Endodermal cell (in vitro differentiated cells): ENCODE data around the gene KLHL40. TPM values are rescaled to one million over a fixed set of nuclear protein-coding genes. Genes with fewer than 3 reads are reported as not detected.

Experiments
- DNase-seq: peaks from one replicate; pipeline ENCODE4 v3.0.0-alpha.2; 2017
- H3K27ac ChIP-seq: 2 replicates; pipeline ENCODE4 v1.5.1; 2013; ENCODE audit warnings: mild to moderate bottlenecking, low read depth, low read length, moderate library complexity
- H3K27me3 ChIP-seq: 2 replicates; pipeline ENCODE4 v1.6.1; 2013; ENCODE audit warnings: mild to moderate bottlenecking, low read length, moderate library complexity; ENCODE audit not compliant: insufficient read depth, control insufficient read depth, poor library complexity, severe bottlenecking
- H3K36me3 ChIP-seq: 2 replicates; pipeline ENCODE4 v1.7.0; 2013; ENCODE audit warnings: mild to moderate bottlenecking, low read length, moderate library complexity; ENCODE audit not compliant: control insufficient read depth, insufficient read depth
- H3K4me1 ChIP-seq: one replicate; pipeline ENCODE4 v1.7.0; 2013; ENCODE audit warnings: low read length; ENCODE audit not compliant: control insufficient read depth, insufficient read depth
- H3K4me3 ChIP-seq: 2 replicates; pipeline ENCODE4 v1.5.1; 2013; ENCODE audit warnings: mild to moderate bottlenecking, low read length, moderate library complexity
- H3K9ac ChIP-seq: 2 replicates; pipeline ENCODE4 v1.6.1; 2013; ENCODE audit warnings: mild to moderate bottlenecking, low read length, moderate library complexity; ENCODE audit not compliant: poor library complexity, severe bottlenecking; ENCODE audit errors: extremely low read depth
- H3K9me3 ChIP-seq: 2 replicates; pipeline ENCODE4 v1.6.1; 2013; ENCODE audit warnings: mild to moderate bottlenecking, low read length, moderate library complexity; ENCODE audit not compliant: control insufficient read depth
- H3K27ac Mint-ChIP-seq: 2 replicates; pipeline ENCODE4 v1.8.0; 2020; ENCODE audit warnings: mixed read lengths
- H3K27me3 Mint-ChIP-seq: 2 replicates; pipeline ENCODE4 v1.8.0; 2021; ENCODE audit warnings: mild to moderate bottlenecking, mixed read lengths; ENCODE audit not compliant: insufficient read depth
- H3K36me3 Mint-ChIP-seq: 2 replicates; pipeline ENCODE4 v1.8.0; 2020; ENCODE audit warnings: low read depth, mixed read lengths
- H3K4me1 Mint-ChIP-seq: 2 replicates; pipeline ENCODE4 v1.8.0; 2020; ENCODE audit warnings: mixed read lengths
- H3K4me3 Mint-ChIP-seq: 2 replicates; pipeline ENCODE4 v1.8.0; 2020; ENCODE audit warnings: mild to moderate bottlenecking, moderate library complexity, mixed read lengths
- H3K9me3 Mint-ChIP-seq: 2 replicates; pipeline ENCODE4 v1.8.0; 2020; ENCODE audit warnings: mild to moderate bottlenecking, mixed read lengths
- WGBS, 2 experiments: methylation state at CpG; one replicate each; pipeline versions ENCODE4 v1.1.5 to v1.1.7; 2013; ENCODE audit warnings: missing lambda C conversion rate in 2 of 2, mixed read lengths in 1 of 2; ENCODE audit not compliant: insufficient coverage in 1 of 2, insufficient read length in 1 of 2; 5-methylcytosine and 5-hydroxymethylcytosine counted together
- total RNA-seq, 2 donors: library from RNA; stranded (reverse); fragmentation: NEBNext Ultra II Directional in 1 of 2; extraction: Animal tissue kit (Norgen Biotek cat#: 25700) in 1 of 2; gene quantifications; 2 replicates in 1 of 2; 3 replicates in 1 of 2; pipeline ENCODE4 v1.2.1, GENCODE V29; 2021
- TF ChIP-seq, protein P1 (sequence below): fragments of 200-600 bp; sonication (generic); conservative IDR thresholded peaks from 2 replicates; pipeline ENCODE4 v1.5.0; 2021; ENCODE audit warnings: antibody characterized with exemption, mild to moderate bottlenecking

Gene KLHL40
- total RNA-seq, 2 donors from 2014 or later: not detected

DNA sequence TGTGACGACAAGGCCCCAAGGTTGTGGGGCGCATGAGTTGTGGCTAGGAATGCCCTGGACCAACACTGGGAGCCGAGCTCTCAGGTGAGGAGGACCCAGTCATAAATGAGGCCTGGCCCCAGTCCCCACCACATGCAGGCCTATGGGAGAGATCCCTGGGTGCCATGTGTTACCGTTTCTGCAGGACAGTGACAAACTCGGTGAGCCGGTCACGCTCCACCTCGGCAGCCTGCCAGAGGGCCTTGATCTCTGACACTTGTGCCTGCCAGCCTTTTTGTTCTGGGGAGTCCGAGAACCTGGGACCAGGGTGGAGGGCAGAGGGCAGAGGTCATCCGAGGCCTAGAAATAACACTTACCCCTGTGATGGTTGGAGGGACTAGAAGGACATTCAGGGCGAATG lies 45.0 kb downstream of the KLHL40 start:
- Mint-ChIP-seq H3K36me3 (no peaks in the 10 kb centered on the region), H3K27ac (no peak overlapping the region), H3K4me3 (no peak overlapping the region), H3K27me3 (peaks cover 3% of the 10 kb centered on the region), H3K9me3 (no peaks in the 10 kb centered on the region), H3K4me1 (peaks cover 28% of the 10 kb centered on the region)
- no peak overlapping the region for H3K9ac ChIP-seq
- no peaks in the 10 kb centered on the region for H3K27me3 ChIP-seq
- no peaks in the 10 kb centered on the region for H3K9me3 ChIP-seq
- H3K4me1 ChIP-seq: no peaks in the 10 kb centered on the region
- no peaks in the 10 kb centered on the region for H3K36me3 ChIP-seq
- no peak overlapping the region for H3K27ac ChIP-seq
- DNase-seq: no peak
- H3K4me3 ChIP-seq: no peak overlapping the region
- TF ChIP-seq, protein P1, sequence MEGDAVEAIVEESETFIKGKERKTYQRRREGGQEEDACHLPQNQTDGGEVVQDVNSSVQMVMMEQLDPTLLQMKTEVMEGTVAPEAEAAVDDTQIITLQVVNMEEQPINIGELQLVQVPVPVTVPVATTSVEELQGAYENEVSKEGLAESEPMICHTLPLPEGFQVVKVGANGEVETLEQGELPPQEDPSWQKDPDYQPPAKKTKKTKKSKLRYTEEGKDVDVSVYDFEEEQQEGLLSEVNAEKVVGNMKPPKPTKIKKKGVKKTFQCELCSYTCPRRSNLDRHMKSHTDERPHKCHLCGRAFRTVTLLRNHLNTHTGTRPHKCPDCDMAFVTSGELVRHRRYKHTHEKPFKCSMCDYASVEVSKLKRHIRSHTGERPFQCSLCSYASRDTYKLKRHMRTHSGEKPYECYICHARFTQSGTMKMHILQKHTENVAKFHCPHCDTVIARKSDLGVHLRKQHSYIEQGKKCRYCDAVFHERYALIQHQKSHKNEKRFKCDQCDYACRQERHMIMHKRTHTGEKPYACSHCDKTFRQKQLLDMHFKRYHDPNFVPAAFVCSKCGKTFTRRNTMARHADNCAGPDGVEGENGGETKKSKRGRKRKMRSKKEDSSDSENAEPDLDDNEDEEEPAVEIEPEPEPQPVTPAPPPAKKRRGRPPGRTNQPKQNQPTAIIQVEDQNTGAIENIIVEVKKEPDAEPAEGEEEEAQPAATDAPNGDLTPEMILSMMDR: no peak
- 81 to 98% methylated on average over 6 to 11 of the region's 11 CpGs for WGBS, 2 experiments

DNA sequence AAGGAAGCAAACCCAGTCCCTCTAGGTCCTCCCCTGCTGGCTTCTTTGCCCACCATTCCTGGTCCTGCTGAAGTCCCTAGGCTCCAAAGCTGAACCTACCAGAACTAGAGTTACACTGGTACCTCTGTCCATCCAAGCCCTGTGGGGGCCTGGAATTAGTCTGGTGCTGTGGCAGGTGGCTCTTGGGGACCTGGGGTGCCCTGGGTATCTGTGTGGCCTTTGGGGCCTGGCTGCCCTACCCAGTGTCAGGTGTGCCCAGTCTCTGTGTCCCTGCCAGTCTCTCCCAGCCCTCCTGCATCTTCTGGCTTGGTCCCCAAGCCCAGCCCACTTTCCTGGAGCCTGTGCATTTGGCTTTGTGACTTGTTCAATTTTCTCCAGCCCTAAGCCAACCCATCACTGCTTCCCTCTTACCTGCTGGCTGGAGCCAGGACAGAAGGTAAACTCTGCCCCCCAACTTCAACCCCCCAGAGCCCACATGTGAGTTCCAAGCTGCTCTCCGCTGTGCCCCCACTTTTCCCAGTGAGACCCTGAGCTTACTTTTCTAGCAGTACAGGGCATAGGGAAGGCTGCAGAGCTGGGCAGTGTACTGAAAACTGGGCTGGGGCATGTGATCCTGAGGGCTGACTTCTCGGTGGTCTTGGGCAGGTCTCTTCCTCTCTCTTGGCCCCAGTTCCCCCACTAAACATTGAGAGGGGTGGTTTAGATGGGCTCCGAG lies 45.5 kb downstream of the KLHL40 start:
- no peaks in the 10 kb centered on the region for H3K36me3 Mint-ChIP-seq
- DNase-seq: no peak
- H3K4me3 ChIP-seq: no peak overlapping the region
- H3K9ac ChIP-seq: no peak overlapping the region
- no peaks in the 10 kb centered on the region for H3K36me3 ChIP-seq
- H3K27me3 Mint-ChIP-seq: peaks cover 3% of the 10 kb centered on the region
- no peaks in the 10 kb centered on the region for H3K9me3 ChIP-seq
- H3K4me1 ChIP-seq: peaks cover 3% of the 10 kb centered on the region
- H3K27ac ChIP-seq: no peak overlapping the region
- no peak overlapping the region for H3K27ac Mint-ChIP-seq
- H3K27me3 ChIP-seq: no peaks in the 10 kb centered on the region
- 93 to 100% methylated on average over 1 to 3 of the region's 3 CpGs for WGBS, 2 experiments
- H3K4me3 Mint-ChIP-seq: no peak overlapping the region
- TF ChIP-seq, protein P1: no peak
- H3K9me3 Mint-ChIP-seq: no peaks in the 10 kb centered on the region
- H3K4me1 Mint-ChIP-seq: peaks cover 33% of the 10 kb centered on the region

DNA sequence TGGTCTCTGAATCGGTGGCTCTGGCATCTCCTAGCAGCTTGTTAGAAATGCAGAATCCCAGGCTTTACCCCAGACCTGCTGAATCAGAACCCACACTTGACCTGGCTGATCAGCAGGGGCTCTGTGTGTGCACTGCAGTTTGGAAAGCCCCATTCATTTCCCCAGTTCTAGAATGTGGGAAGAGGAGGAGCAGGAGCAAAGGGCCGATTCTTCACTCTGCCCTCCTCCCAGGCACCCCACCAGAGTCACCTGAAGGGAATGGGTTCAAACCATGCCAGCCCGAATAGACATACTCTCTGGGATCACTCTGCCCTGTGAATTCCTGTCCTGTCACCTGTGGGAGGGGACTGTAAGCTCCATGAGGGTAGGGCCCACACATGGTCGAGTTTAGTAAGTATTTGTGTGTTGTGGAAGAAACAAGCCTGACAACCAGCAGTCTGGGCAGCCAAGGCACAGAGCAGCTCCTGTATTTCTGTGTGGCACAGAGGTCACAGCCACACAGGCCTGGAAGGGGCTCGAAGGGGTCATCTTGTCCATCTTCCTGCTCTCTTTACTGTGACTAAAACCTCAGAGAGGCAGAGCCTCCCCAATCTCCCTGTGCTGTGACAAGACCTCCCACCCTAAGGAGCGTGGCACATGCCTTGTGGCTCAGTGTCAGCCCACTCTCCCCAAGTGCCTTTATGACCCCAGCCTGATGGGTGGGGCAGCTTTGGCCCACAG lies 46.3 kb downstream of the KLHL40 start:
- DNase-seq: no peak
- no peak overlapping the region for H3K4me3 Mint-ChIP-seq
- Histone ChIP-seq H3K9ac (no peak overlapping the region), H3K9me3 (no peaks in the 10 kb centered on the region), H3K27me3 (no peaks in the 10 kb centered on the region), H3K4me1 (peaks cover 10% of the 10 kb centered on the region), H3K36me3 (no peaks in the 10 kb centered on the region), H3K4me3 (no peak overlapping the region), H3K27ac (no peak overlapping the region)
- H3K36me3 Mint-ChIP-seq: no peaks in the 10 kb centered on the region
- H3K9me3 Mint-ChIP-seq: no peaks in the 10 kb centered on the region
- TF ChIP-seq, protein P1: no peak
- 90 to 92% methylated on average over 5 to 6 of the region's 6 CpGs for WGBS, 2 experiments
- H3K4me1 Mint-ChIP-seq: peaks cover 41% of the 10 kb centered on the region
- H3K27me3 Mint-ChIP-seq: peaks cover 3% of the 10 kb centered on the region
- H3K27ac Mint-ChIP-seq: no peak overlapping the region
